RWPE2 (cell line): ENCODE measurements around the gene LRFN2.

Source experiments
- ATAC-seq: fragments of 200-7000 bp; cut with Tn5 transposase; 3 replicates; pipeline ENCODE4 v1.9.1; 2021; ENCODE audit warnings: low read depth
- DNase-seq: peaks from one replicate; pipeline ENCODE4 v3.0.0-alpha.2; 2020; ENCODE audit warnings: low spot score
- H3K27ac ChIP-seq: fragments of 450-650 bp; 2 replicates; pipeline ENCODE4 v1.5.1; 2017; ENCODE audit warnings: mild to moderate bottlenecking; ENCODE audit not compliant: poor library complexity, severe bottlenecking
- H3K27me3 ChIP-seq: fragments of 250-450 bp; sonication (Bioruptor Pico); 2 replicates; pipeline ENCODE4 v1.5.1; 2021; ENCODE audit warnings: mild to moderate bottlenecking, moderate library complexity; ENCODE audit not compliant: insufficient read depth, poor library complexity, severe bottlenecking
- H3K36me3 ChIP-seq: fragments of 250-450 bp; sonication (Bioruptor Pico); 2 replicates; pipeline ENCODE4 v1.5.1; 2020; ENCODE audit warnings: low read depth, mild to moderate bottlenecking, moderate library complexity
- H3K4me1 ChIP-seq: fragments of 250-450 bp; sonication (Bioruptor Pico); 2 replicates; pipeline ENCODE4 v1.5.1; 2021; ENCODE audit warnings: mild to moderate bottlenecking, moderate library complexity; ENCODE audit not compliant: insufficient read depth, poor library complexity, severe bottlenecking
- H3K4me3 ChIP-seq: fragments of 250-450 bp; sonication (Bioruptor Pico); 2 replicates; pipeline ENCODE4 v1.5.1; 2021; ENCODE audit warnings: mild to moderate bottlenecking, moderate library complexity; ENCODE audit not compliant: severe bottlenecking
- H3K9me3 ChIP-seq: fragments of 250-450 bp; sonication (Bioruptor Pico); 2 replicates; pipeline ENCODE4 v1.5.1; 2021; ENCODE audit warnings: mild to moderate bottlenecking, moderate library complexity; ENCODE audit not compliant: severe bottlenecking
- TF ChIP-seq, protein P1 (sequence below): fragments of 450-650 bp; IDR thresholded peaks from one replicate; pipeline ENCODE4 v1.5.1; 2017; ENCODE audit warnings: mild to moderate bottlenecking, moderate library complexity; ENCODE audit not compliant: poor library complexity, severe bottlenecking

Gene LRFN2

DNA sequence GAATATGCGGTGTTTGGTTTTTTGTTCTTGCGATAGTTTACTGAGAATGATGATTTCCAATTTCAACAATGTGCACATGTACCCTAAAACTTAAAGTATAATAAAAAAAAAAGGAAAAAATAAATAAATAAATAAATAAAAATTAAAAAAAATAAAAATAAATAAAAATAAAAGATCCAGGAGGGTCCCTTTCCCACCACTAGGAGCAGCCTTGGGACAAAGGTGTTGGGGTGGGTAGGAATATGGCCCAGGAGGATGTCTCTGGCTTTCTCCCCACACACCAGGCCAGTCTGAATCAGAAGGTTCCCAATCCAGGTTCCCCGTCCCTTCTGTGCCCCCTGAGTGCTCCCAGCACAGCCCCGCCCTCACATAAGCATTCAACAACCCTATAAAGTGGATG lies 9.5 kb downstream of the LRFN2 start:
- no peak overlapping the region for H3K27ac ChIP-seq
- ATAC-seq (no peak), DNase-seq (no peak)
- H3K27me3 ChIP-seq = no peaks in the 10 kb centered on the region
- TF ChIP-seq, protein P1, sequence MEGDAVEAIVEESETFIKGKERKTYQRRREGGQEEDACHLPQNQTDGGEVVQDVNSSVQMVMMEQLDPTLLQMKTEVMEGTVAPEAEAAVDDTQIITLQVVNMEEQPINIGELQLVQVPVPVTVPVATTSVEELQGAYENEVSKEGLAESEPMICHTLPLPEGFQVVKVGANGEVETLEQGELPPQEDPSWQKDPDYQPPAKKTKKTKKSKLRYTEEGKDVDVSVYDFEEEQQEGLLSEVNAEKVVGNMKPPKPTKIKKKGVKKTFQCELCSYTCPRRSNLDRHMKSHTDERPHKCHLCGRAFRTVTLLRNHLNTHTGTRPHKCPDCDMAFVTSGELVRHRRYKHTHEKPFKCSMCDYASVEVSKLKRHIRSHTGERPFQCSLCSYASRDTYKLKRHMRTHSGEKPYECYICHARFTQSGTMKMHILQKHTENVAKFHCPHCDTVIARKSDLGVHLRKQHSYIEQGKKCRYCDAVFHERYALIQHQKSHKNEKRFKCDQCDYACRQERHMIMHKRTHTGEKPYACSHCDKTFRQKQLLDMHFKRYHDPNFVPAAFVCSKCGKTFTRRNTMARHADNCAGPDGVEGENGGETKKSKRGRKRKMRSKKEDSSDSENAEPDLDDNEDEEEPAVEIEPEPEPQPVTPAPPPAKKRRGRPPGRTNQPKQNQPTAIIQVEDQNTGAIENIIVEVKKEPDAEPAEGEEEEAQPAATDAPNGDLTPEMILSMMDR = no peak
- H3K4me3 ChIP-seq = no peak overlapping the region
- H3K4me1 ChIP-seq = no peaks in the 10 kb centered on the region
- no peaks in the 10 kb centered on the region for H3K36me3 ChIP-seq
- H3K9me3 ChIP-seq = no peaks in the 10 kb centered on the region

DNA sequence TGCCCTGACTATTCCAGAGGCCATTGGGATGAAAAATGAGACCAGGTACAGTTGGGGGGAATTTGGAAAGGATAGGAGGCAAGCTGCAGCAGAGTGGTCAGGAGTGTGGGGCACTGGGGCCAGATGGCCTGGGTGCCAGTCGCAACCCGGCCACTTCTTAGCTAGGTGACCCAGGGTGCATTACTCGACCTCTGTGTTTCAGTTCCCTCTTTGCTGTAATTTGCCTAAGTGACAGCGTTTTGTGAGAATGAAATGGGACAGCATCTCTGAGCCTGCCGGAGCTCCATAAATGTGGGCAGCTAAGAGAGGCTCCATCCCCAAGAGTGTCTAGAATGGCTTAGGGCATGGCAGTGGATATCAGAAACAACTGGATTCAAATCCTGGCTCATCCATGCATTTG lies 13.9 kb downstream of the LRFN2 start:
- Histone ChIP-seq H3K4me3 (no peak overlapping the region), H3K27ac (no peak overlapping the region), H3K9me3 (no peaks in the 10 kb centered on the region), H3K36me3 (no peaks in the 10 kb centered on the region), H3K27me3 (no peaks in the 10 kb centered on the region), H3K4me1 (no peaks in the 10 kb centered on the region)
- ATAC-seq (no peak), DNase-seq (no peak)
- TF ChIP-seq, protein P1 = no peak

DNA sequence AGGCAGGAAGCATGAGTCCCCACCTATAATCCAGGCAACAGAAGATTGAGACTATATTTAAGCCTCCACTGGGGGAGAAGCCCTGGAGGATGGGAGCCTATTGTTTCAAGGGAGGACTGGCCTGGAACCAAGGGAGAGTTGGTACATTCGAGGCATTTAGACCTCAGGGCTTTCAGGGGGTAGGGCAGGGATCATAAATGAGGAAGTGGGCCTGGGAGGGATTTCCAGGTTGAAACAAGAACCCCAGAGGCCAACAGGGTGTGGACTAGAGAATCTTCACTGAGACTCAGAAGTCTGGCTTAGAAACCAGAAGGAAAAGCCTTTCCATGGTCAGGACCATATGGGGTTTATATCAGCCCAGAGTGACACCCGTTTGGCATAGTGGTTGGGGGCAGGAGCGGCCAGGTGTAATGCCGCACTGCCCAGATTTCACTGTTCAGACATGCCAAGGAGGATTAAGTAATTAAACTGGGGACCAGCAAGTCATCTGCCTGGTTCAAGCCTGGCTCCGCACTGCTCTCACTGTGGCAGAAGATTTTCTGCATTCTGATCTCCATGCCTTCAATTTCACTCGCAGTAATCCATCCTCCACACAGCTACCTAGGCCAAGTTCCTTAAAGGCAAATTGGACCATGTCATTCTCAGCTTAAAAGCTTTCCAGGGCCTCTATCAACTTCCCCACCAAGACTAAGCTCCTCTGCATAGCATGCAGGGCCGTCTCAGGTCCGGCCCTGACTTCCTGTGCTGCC lies 17.8 kb downstream of the LRFN2 start:
- H3K4me1 ChIP-seq = no peaks in the 10 kb centered on the region
- ATAC-seq (no peak), DNase-seq (no peak)
- H3K27me3 ChIP-seq = no peaks in the 10 kb centered on the region
- H3K36me3 ChIP-seq = no peaks in the 10 kb centered on the region
- H3K9me3 ChIP-seq = no peaks in the 10 kb centered on the region
- H3K4me3 ChIP-seq = no peak overlapping the region
- TF ChIP-seq, protein P1 = no peak
- H3K27ac ChIP-seq = no peak overlapping the region

DNA sequence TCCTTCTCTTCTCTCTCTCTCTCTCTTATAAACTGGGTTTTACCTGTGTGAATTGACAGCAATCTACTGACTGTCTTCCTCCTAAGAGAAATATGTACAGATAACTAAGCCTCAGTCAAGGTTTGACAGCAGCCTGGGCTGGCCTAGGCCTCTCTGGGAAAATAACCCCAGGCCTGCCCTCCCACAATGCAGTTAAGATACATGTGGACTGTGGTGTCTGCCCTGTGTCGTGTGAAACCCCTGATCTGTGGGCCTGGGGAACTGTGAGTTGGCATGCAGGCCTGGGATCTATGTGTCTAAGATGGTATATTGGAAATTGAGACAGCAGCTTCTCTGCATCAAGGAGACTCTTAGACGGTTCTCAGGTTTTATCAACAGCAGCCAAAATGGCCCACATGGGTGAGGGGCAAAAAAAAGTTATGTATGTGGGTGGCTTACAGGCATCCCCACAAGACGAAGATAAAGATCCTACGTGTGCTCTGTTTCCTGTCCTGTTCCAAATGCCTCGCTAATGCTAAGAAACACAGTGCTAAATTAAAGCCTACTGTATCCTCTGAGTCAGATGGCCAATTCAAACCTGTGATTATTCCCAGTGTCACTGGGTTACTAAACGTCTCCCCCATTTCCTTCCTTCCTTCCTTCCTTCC lies 19.0 kb downstream of the LRFN2 start:
- no peaks in the 10 kb centered on the region for H3K9me3 ChIP-seq
- ATAC-seq = no peak
- no peaks in the 10 kb centered on the region for H3K36me3 ChIP-seq
- no peaks in the 10 kb centered on the region for H3K27me3 ChIP-seq
- TF ChIP-seq, protein P1 = no peak
- H3K4me1 ChIP-seq = no peaks in the 10 kb centered on the region
- no peak overlapping the region for H3K4me3 ChIP-seq
- DNase-seq = no peak
- H3K27ac ChIP-seq = no peak overlapping the region

DNA sequence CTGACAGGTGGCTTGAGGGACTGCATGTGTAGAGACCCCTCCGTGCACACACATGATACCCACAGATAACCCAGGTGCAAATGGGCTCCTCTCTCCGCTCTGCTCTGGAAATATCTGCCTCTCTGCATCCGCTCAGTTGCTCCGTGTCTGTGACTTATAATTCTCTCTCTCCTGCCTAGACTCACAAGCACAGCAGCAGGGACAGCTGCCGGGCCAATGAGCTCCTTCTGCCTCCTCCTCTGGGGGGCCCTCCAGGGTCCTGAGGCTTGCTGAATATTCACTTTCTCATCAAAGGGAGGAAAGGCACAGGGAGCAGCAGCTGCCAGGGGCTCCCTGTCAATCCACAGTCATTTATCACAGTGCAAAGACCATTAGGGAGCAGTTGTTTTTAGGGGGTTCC lies 24.1 kb downstream of the LRFN2 start:
- TF ChIP-seq, protein P1 = no peak
- DNase-seq (no peak), ATAC-seq (no peak)
- no peaks in the 10 kb centered on the region for H3K9me3 ChIP-seq
- H3K4me1 ChIP-seq = no peaks in the 10 kb centered on the region
- H3K4me3 ChIP-seq = no peak overlapping the region
- H3K27me3 ChIP-seq = no peaks in the 10 kb centered on the region
- H3K36me3 ChIP-seq = no peaks in the 10 kb centered on the region
- H3K27ac ChIP-seq = no peak overlapping the region
